Effector memory CD4-positive, alpha-beta T cell (primary cell): ENCODE data around the gene HEBP1.

Source experiments
- DNase-seq, 3 donors: peaks; one replicate each; pipeline ENCODE4 v3.0.0-alpha.2; 2020
- H3K27ac ChIP-seq: 2 replicates; pipeline ENCODE4 v1.7.0; 2013; ENCODE audit warnings: mild to moderate bottlenecking, low read length, moderate library complexity; ENCODE audit not compliant: insufficient read depth, poor library complexity, severe bottlenecking
- H3K27me3 ChIP-seq: replicated peaks from 2 replicates; pipeline ENCODE4 v1.7.0; 2013; ENCODE audit warnings: mild to moderate bottlenecking, low read length; ENCODE audit not compliant: insufficient read depth, control insufficient read depth, poor library complexity, severe bottlenecking
- H3K36me3 ChIP-seq: 2 replicates; pipeline ENCODE4 v1.7.0; 2013; ENCODE audit warnings: mild to moderate bottlenecking, low read length, moderate library complexity; ENCODE audit not compliant: control insufficient read depth, insufficient read depth
- H3K4me1 ChIP-seq: 2 replicates; pipeline ENCODE4 v1.7.0; 2013; ENCODE audit warnings: low read length, mild to moderate bottlenecking; ENCODE audit not compliant: control insufficient read depth, insufficient read depth, poor library complexity, severe bottlenecking
- H3K4me3 ChIP-seq: 2 replicates; pipeline ENCODE4 v1.7.0; 2013; ENCODE audit warnings: low read length, low read depth, mild to moderate bottlenecking; ENCODE audit not compliant: insufficient read depth, poor library complexity, severe bottlenecking
- H3K9me3 ChIP-seq: 2 replicates; pipeline ENCODE4 v1.7.0; 2013; ENCODE audit warnings: mild to moderate bottlenecking, low read length, moderate library complexity; ENCODE audit not compliant: control insufficient read depth

HEBP1 gene

DNA sequence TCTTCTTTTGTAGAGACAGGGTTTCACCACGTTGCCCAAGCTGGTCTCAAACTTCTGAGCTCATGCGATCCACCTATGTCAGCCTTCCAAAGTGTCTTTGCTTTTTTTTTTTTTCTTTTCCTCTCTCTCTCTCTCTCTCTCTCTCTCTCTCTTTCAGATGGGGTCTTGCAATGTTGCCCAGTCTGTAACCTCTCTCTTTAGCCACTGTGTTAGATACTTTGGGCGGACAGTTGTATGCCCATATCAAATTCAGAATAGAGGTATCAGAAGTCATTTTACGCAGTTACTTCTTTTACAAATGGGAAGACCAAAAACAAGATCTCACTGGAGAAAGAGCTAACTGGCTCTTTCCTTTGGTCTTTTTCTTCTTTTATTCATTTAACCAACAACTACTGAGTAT lies 6.7 kb downstream of the HEBP1 start:
- Histone ChIP-seq H3K4me1 (no peaks in the 10 kb centered on the region), H3K9me3 (no peaks in the 10 kb centered on the region), H3K4me3 (no peak overlapping the region), H3K36me3 (no peaks in the 10 kb centered on the region), H3K27me3 (no peaks in the 10 kb centered on the region), H3K27ac (no peak overlapping the region)
- no peak for DNase-seq

DNA sequence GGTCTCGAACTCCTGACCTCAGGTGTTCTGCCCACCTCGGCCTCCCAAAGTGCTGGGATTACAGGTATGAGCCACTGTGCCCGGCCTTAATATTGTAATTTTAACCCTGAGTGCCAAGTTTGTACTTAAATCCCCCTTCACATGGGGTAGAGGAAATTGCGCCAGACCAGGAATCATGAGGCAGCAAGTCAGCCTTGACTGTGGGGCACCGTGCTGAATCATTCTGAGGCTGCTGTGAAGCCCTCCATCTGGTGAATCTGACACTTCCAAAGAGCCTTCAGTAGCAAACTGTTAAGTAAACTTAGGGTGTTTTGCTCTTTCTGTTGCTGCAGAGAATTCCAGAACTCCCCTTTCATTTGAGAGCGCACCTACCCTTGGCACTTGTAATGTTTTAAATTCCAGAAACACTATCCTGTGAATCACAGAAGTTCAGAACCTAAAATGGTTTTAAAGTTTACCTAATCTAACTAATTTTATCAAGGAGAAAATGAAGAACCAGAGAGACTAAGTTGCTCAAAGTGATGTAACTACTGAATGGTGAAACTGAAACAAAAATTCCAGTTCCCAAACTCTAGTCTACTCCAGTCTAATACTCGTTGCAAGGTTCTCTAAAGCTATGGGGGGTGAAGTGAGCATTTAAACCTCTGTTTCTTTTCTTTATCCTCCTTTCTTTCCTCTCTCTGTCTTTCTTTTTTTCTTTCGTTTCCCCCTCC lies 7.5 kb downstream of the HEBP1 start:
- no peak overlapping the region for H3K27ac ChIP-seq
- no peaks in the 10 kb centered on the region for H3K9me3 ChIP-seq
- no peaks in the 10 kb centered on the region for H3K4me1 ChIP-seq

DNA sequence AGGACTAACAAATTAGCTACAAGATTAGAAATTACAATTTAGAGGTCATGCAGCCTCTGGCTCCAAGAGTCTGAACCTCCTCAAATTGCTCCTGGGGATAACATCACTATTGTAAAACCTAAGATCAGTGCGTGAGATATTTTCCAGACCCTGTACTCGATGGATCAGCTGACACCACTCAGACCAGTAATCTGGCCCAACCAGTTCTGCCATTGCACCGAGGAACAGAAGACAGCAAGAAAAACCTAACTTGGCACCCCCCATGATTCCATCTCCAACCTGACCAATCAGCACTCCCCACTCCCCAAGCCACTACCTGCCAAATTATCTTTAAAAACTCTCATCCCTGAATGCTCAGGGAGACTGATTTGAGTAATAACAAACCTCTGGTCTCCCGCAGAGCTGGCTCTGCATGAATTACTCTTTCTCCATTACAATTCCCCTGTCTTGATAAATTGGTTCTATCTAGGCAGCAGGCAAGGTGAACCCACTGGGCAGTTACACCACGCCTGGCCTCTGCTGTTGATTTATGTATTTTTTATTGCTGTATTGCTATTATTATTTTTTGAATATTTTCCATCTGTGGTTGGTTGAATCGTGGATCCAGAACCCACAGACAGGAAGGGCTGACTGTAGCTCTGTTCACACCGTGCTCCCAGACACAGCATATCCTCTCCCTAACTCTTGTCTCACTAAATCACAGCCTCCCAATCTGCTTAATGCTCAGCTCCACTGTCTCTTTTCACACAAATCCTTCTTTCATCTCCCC lies 9.2 kb downstream of the HEBP1 start:
- DNase-seq = no peak
- Histone ChIP-seq H3K27me3 (no peaks in the 10 kb centered on the region), H3K36me3 (peaks cover 5% of the 10 kb centered on the region), H3K27ac (no peak overlapping the region), H3K4me3 (no peak overlapping the region), H3K9me3 (no peaks in the 10 kb centered on the region), H3K4me1 (no peaks in the 10 kb centered on the region)

More for the DNA sequence above, 7.5 kb downstream of the HEBP1 start:
- no peaks in the 10 kb centered on the region for H3K27me3 ChIP-seq
- H3K4me3 ChIP-seq = no peak overlapping the region
- no peak for DNase-seq
- H3K36me3 ChIP-seq = no peaks in the 10 kb centered on the region

DNA sequence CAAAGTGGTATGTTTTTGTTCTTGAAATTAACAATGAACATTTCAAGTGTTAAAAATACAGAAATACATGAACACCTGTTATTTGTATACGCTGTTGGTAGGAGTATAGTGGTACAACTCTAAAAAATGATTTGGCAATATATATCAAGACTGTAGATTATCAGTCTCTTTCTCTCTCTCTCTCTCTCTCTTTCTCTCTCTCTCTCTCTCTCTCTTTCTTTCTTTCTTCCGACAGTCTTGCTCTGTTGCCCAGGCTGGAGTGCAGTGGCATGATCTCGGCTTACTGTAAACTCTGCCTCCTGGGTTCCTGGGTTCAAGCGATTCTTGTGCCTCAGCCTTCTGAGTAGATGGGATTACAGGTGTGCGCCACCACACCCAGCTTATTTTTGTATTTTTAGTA lies 12.6 kb downstream of the HEBP1 start:
- peaks cover 5% of the 10 kb centered on the region for H3K36me3 ChIP-seq
- H3K27ac ChIP-seq = no peak overlapping the region
- H3K27me3 ChIP-seq = no peaks in the 10 kb centered on the region
- no peak for DNase-seq
- no peaks in the 10 kb centered on the region for H3K4me1 ChIP-seq
- H3K9me3 ChIP-seq = no peaks in the 10 kb centered on the region
- no peak overlapping the region for H3K4me3 ChIP-seq

DNA sequence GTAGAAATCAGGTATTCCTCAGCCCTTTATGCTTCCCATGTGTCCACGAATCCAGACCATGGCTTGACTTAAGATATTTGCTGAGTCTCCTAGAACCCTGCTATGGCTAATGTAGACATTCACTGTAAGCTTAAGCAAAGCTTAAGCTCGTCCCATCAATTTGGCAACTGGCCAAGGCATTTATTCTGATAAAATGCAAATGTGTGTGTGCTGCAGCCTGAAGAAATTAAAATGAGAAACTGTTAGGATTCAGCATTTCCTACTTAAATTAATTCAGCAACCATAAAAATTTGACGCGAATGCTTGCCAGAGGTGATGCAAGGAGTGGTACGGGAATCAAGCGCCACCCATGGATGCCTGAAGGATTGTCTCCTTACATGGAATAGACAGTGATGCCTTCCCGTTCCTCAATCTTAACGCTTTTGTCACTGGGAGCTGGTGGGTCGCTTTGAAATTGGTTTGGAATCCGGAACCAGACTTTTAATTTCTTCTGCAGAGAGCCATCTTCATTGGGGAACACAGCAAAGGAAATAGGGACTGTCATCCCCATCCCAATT lies 13.2 kb downstream of the HEBP1 start:
- Histone ChIP-seq H3K27me3 (no peaks in the 10 kb centered on the region), H3K27ac (no peak overlapping the region), H3K36me3 (peaks cover 5% of the 10 kb centered on the region), H3K4me3 (no peak overlapping the region), H3K9me3 (no peaks in the 10 kb centered on the region), H3K4me1 (no peaks in the 10 kb centered on the region)
- no peak for DNase-seq

DNA sequence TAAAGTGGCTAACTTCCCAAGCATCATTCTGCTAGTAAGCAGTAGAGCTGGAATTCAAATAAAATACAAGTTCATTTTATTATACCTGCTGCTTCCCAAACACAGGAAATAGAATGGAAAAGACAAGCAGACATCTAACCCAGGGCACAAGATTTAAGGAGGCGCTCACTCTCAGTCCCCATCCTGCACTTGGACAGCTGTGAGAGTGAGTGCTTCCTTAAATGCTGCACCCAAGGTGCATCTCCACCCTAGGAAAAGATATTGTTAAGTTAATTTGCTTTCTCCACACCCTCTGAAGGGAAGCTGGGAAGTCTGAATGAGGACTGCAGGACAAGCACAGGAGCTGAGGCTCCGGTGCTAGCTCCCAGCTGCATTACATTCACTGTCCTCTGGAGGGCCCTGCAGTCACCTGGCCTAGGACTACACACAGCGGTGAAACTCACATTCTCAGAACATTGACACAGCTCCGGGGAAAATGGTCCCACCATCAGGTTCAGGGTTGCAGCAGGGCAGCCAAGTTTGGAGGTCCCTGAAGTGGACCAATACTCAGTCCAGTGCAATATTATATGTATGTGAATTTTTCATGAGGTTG lies 14.2 kb downstream of the HEBP1 start:
- Histone ChIP-seq H3K27ac (no peak overlapping the region), H3K36me3 (peaks cover 5% of the 10 kb centered on the region), H3K4me3 (no peak overlapping the region), H3K27me3 (no peaks in the 10 kb centered on the region), H3K4me1 (no peaks in the 10 kb centered on the region), H3K9me3 (no peaks in the 10 kb centered on the region)
- no peak for DNase-seq

DNA sequence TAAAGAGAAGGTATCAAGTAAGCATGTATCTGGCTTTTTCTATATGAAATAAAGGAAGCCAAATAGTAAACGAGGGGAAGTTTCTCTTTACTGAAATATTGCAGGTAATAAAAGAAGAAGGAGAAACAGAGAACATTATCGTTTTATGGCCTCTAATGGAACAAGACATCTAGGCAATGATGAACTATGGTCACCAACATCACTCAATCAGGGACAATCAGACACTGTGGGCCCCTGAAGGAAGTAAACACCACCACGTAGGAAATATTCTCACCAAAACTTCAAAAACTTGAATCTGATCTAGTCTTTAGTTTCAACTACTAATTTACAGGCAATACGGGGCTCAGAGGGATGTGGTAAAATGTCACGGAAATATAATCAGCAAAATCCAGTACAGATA lies 15.9 kb downstream of the HEBP1 start:
- Histone ChIP-seq H3K4me3 (no peak overlapping the region), H3K36me3 (peaks cover 5% of the 10 kb centered on the region)

DNA sequence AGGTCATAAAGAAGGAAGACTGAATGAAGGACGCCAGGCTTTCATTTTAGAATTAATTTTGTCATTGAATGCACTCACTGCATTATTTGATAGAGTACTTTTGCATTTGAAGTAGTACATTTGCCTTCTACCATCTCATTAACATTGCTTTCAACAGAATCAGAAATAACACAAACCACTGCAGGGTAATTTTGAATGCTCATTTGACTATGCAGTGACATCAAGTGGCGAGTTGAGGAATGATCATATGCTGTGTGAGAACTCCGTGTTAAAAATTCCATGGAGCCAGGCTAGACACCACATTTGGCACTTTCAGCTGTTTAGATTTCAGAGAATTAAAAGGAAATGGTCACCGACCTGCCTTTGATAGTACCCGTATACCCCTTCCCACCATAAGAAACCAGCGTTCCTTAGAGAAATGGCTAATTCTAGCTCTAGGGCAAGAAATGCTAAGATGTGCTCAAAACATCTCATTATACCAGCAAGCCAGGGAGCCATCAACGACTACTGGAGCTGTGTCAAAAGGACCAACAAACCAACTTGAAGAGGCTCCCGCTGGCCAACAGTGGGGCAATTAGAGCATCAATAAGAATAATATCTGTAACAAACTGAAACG lies 16.5 kb downstream of the HEBP1 start:
- H3K27ac ChIP-seq = no peak overlapping the region
- no peaks in the 10 kb centered on the region for H3K27me3 ChIP-seq
- no peaks in the 10 kb centered on the region for H3K4me1 ChIP-seq
- no peak overlapping the region for H3K4me3 ChIP-seq
- H3K9me3 ChIP-seq = no peaks in the 10 kb centered on the region
- peaks cover 5% of the 10 kb centered on the region for H3K36me3 ChIP-seq
- no peak for DNase-seq

More for the DNA sequence above, 15.9 kb downstream of the HEBP1 start:
- Histone ChIP-seq H3K4me1 (no peaks in the 10 kb centered on the region), H3K27me3 (no peaks in the 10 kb centered on the region), H3K27ac (no peak overlapping the region), H3K9me3 (no peaks in the 10 kb centered on the region)
- DNase-seq = no peak

DNA sequence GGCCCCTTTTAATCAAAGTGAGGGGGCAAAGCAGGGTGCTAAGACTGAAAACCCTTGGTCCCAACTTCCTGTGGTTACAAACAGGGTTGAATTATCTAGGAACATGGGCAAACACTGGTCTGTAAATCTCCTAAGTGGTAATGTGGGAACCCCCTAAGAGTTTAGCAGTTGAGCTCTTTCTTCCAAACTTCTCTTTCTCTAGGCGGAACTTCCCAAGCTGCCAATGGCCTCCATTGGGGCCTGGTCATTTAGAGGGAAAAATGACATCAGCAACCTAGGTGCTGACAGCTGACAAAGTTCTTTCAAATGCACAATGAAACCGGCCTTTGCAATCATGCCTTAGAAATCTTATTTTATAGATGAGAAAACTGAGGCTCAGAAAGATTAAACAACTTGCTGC lies 17.7 kb downstream of the HEBP1 start:
- DNase-seq = no peak
- Histone ChIP-seq H3K36me3 (peaks cover 5% of the 10 kb centered on the region), H3K27me3 (no peaks in the 10 kb centered on the region)

More for the DNA sequence above, 17.7 kb downstream of the HEBP1 start:
- H3K27ac ChIP-seq = no peak overlapping the region
- no peaks in the 10 kb centered on the region for H3K9me3 ChIP-seq
- H3K4me3 ChIP-seq = no peak overlapping the region
- H3K4me1 ChIP-seq = no peaks in the 10 kb centered on the region
